ENCODE data around the gene NDUFV1. TPM values are rescaled to one million over a fixed set of nuclear protein-coding genes. Genes with fewer than 3 reads are reported as not detected.
A peak's percentile ranks its signal among the peaks of the same experiment; 100 is the strongest.

NDUFV1 gene
- polyA plus RNA-seq, 3 donors, result 71.6 to 174 (median 72.1) TPM

GRCh38 chr11:67645521-67646461 lies 39.1 kb downstream of the NDUFV1 start:
- no peak overlapping the region for H2AFZ ChIP-seq (ENCODE audit: insufficient read depth, low read depth, low read length, poor library complexity, severe bottlenecking)
- H3K27me3 ChIP-seq (ENCODE audit: control insufficient read depth in 2 of 2, insufficient read depth in 2 of 2, low read length in 2 of 2), result peaks cover 0 to 20% of the 10 kb centered on the region in 2 donors
- peaks cover 4 to 10% of the 10 kb centered on the region in 2 donors for H3K9me3 ChIP-seq (replicated peaks in 1 of 2; ENCODE audit: control insufficient read depth in 1 of 2, insufficient read depth in 1 of 2, low read length in 2 of 2)
- H4K20me1 ChIP-seq (ENCODE audit: insufficient read depth, low read length), result no peaks in the 10 kb centered on the region
- H3K4me1 ChIP-seq (ENCODE audit: control insufficient read depth in 1 of 2, insufficient read depth in 2 of 2, low read length in 2 of 2), result peaks cover 41 to 46% of the 10 kb centered on the region in 2 donors
- intact Hi-C loops (cut with micrococcal nuclease), result no loop called here
- Mint-ChIP-seq H3K36me3 (no peaks in the 10 kb centered on the region), H3K9me3 (peaks cover 3 to 13% (median 6%) of the 10 kb centered on the region in 7 donors), H3K4me3 (no peak overlapping the region), H3K27ac (peak overlapping the region in 1 of 7 donors; percentile 21), H3K27me3 (ENCODE audit: low read depth in 3 of 3) (peaks cover 10 to 37% (median 29%) of the 10 kb centered on the region in 3 donors), H3K4me1 (peaks cover 42% of the 10 kb centered on the region)
- H3K9ac ChIP-seq (ENCODE audit: insufficient read depth, low read length, poor library complexity, severe bottlenecking), result no peak overlapping the region
- TF ChIP-seq CTCF (IDR thresholded peaks at IDR 0.05), result no peak
- H3K36me3 ChIP-seq (replicated peaks in 1 of 2; ENCODE audit: control insufficient read depth in 1 of 2, insufficient read depth in 2 of 2, low read length in 2 of 2), result no peaks in the 10 kb centered on the region
- H3K4me3 ChIP-seq (replicated peaks in 1 of 3; ENCODE audit: low read depth in 2 of 3, low read length in 3 of 3), result no peak overlapping the region
- DNase-seq, result peak in 1 of 3 donors; percentile 1
- no peaks in the 10 kb centered on the region for H3K79me2 ChIP-seq (ENCODE audit: insufficient read depth, low read length)
- H3K27ac ChIP-seq (ENCODE audit: low read depth in 1 of 2, low read length in 2 of 2), result no peak overlapping the region
- H3K4me2 ChIP-seq (replicated peaks; ENCODE audit: extremely low read depth, low read length, poor library complexity, severe bottlenecking), result no peak overlapping the region
- WGBS (ENCODE audit: insufficient coverage), result 91% methylated on average over 13 of the region's 24 CpGs

GRCh38 chr11:67646535-67647336 lies 40.0 kb downstream of the NDUFV1 start:
- Histone ChIP-seq H3K27me3 (ENCODE audit: control insufficient read depth in 2 of 2, insufficient read depth in 2 of 2, low read length in 2 of 2) (peaks cover 0 to 20% of the 10 kb centered on the region in 2 donors), H3K9me3 (replicated peaks in 1 of 2; ENCODE audit: control insufficient read depth in 1 of 2, insufficient read depth in 1 of 2, low read length in 2 of 2) (peaks cover 4 to 10% of the 10 kb centered on the region in 2 donors), H3K4me1 (ENCODE audit: control insufficient read depth in 1 of 2, insufficient read depth in 2 of 2, low read length in 2 of 2) (peaks cover 41 to 50% of the 10 kb centered on the region in 2 donors), H3K9ac (ENCODE audit: insufficient read depth, low read length, poor library complexity, severe bottlenecking) (no peak overlapping the region), H3K4me3 (replicated peaks in 1 of 3; ENCODE audit: low read depth in 2 of 3, low read length in 3 of 3) (peak overlapping the region in 1 of 3 experiments; percentile 20), H3K36me3 (replicated peaks in 1 of 2; ENCODE audit: control insufficient read depth in 1 of 2, insufficient read depth in 2 of 2, low read length in 2 of 2) (no peaks in the 10 kb centered on the region), H3K27ac (ENCODE audit: low read depth in 1 of 2, low read length in 2 of 2) (no peak overlapping the region), H4K20me1 (ENCODE audit: insufficient read depth, low read length) (no peaks in the 10 kb centered on the region), H2AFZ (ENCODE audit: insufficient read depth, low read depth, low read length, poor library complexity, severe bottlenecking) (no peak overlapping the region), H3K4me2 (replicated peaks; ENCODE audit: extremely low read depth, low read length, poor library complexity, severe bottlenecking) (peak overlapping the region; percentile 32), H3K79me2 (ENCODE audit: insufficient read depth, low read length) (no peaks in the 10 kb centered on the region)
- H3K27me3 Mint-ChIP-seq (ENCODE audit: low read depth in 3 of 3), result peaks cover 13 to 33% (median 29%) of the 10 kb centered on the region in 3 donors
- peak overlapping the region in 1 of 7 donors; percentile 21 for H3K27ac Mint-ChIP-seq
- H3K4me1 Mint-ChIP-seq, result peaks cover 45% of the 10 kb centered on the region
- H3K36me3 Mint-ChIP-seq, result no peaks in the 10 kb centered on the region
- peak; percentile 19 to 34 (median 22) for DNase-seq
- H3K9me3 Mint-ChIP-seq, result peaks cover 3 to 13% (median 6%) of the 10 kb centered on the region in 7 donors
- H3K4me3 Mint-ChIP-seq, result peak overlapping the region in 1 of 2 donors; percentile 71
- 3% methylated on average over 24 of the region's 24 CpGs for WGBS (ENCODE audit: insufficient coverage)
- TF ChIP-seq CTCF (IDR thresholded peaks at IDR 0.05), result no peak
- intact Hi-C loops (cut with micrococcal nuclease), result no loop called here
